CD14-positive monocyte (primary cell): ENCODE measurements around the gene ZNF683. TPM values are rescaled to one million over a fixed set of nuclear protein-coding genes. Genes with fewer than 3 reads are reported as not detected.

Experiments
- DNase-seq, 3 donors: peaks; one replicate each; pipeline ENCODE4 v3.0.0-alpha.2; 2011 to 2022
- H2AFZ ChIP-seq: 2 replicates; pipeline ENCODE4 v1.6.0; 2012; ENCODE audit warnings: mild to moderate bottlenecking, low read depth, low read length, inconsistent platforms; ENCODE audit not compliant: insufficient read depth, poor library complexity, severe bottlenecking
- H3K27ac ChIP-seq, 2 donors: 1 replicate in 1 of 2; 2 replicates in 1 of 2; pipeline ENCODE4 v1.5.1; 2012 to 2013; ENCODE audit warnings: low read length in 2 of 2, control low read depth in 1 of 2, inconsistent platforms in 1 of 2, low read depth in 1 of 2, mild to moderate bottlenecking in 1 of 2
- H3K27me3 ChIP-seq, 2 donors: one replicate each; pipeline versions ENCODE4 v1.6.0 to v1.6.1; 2011 to 2013; ENCODE audit warnings: low read length in 2 of 2; ENCODE audit not compliant: control insufficient read depth in 2 of 2, insufficient read depth in 2 of 2
- H3K36me3 ChIP-seq, 2 donors: replicated peaks in 1 of 2; 1 replicate in 1 of 2; 2 replicates in 1 of 2; pipeline versions ENCODE4 v1.5.1 to v1.6.1; 2012 to 2013; ENCODE audit warnings: low read length in 2 of 2, control low read depth in 1 of 2, inconsistent platforms in 1 of 2, mild to moderate bottlenecking in 1 of 2; ENCODE audit not compliant: insufficient read depth in 2 of 2, control insufficient read depth in 1 of 2
- H3K4me1 ChIP-seq, 2 donors: 1 replicate in 1 of 2; 2 replicates in 1 of 2; pipeline versions ENCODE4 v1.5.1 to v1.6.1; 2012 to 2013; ENCODE audit warnings: low read length in 2 of 2, control low read depth in 1 of 2, inconsistent platforms in 1 of 2, mild to moderate bottlenecking in 1 of 2, moderate library complexity in 1 of 2; ENCODE audit not compliant: insufficient read depth in 2 of 2, control insufficient read depth in 1 of 2
- H3K4me2 ChIP-seq: replicated peaks from 2 replicates; pipeline ENCODE3; 2012; ENCODE audit warnings: low read length, moderate library complexity, mild to moderate bottlenecking; ENCODE audit not compliant: poor library complexity, severe bottlenecking; ENCODE audit errors: extremely low read depth
- H3K4me3 ChIP-seq, 3 experiments: fragments of 200-600 bp in 1 of 3; sonication (generic) in 1 of 3; replicated peaks in 1 of 3; 1 replicate in 2 of 3; 2 replicates in 1 of 3; pipeline ENCODE4 v1.5.1; 2011 to 2013; ENCODE audit warnings: low read length in 3 of 3, mild to moderate bottlenecking in 3 of 3, control low read depth in 2 of 3, low read depth in 2 of 3, inconsistent platforms in 1 of 3, moderate library complexity in 1 of 3
- H3K79me2 ChIP-seq: 2 replicates; pipeline ENCODE4 v1.6.0; 2012; ENCODE audit warnings: mild to moderate bottlenecking, control low read depth, inconsistent platforms, low read length, moderate library complexity; ENCODE audit not compliant: insufficient read depth
- H3K9ac ChIP-seq: 2 replicates; pipeline ENCODE4 v1.6.0; 2017; ENCODE audit warnings: low read length, mild to moderate bottlenecking; ENCODE audit not compliant: insufficient read depth, poor library complexity, severe bottlenecking
- H3K9me3 ChIP-seq, 2 donors: replicated peaks in 1 of 2; 1 replicate in 1 of 2; 2 replicates in 1 of 2; pipeline versions ENCODE4 v1.5.1 to v1.6.1; 2012 to 2013; ENCODE audit warnings: low read length in 2 of 2, control low read depth in 1 of 2; ENCODE audit not compliant: control insufficient read depth in 1 of 2, insufficient read depth in 1 of 2
- H4K20me1 ChIP-seq: 2 replicates; pipeline ENCODE4 v1.6.0; 2012; ENCODE audit warnings: mild to moderate bottlenecking, low read length, control low read depth, moderate library complexity; ENCODE audit not compliant: insufficient read depth
- H3K27ac Mint-ChIP-seq, 7 donors: one replicate each; pipeline ENCODE4 v1.8.0; 2020; ENCODE audit warnings: mild to moderate bottlenecking in 7 of 7, mixed read lengths in 7 of 7, moderate library complexity in 6 of 7, inconsistent platforms in 2 of 7
- H3K27me3 Mint-ChIP-seq, 3 donors: one replicate each; pipeline ENCODE4 v1.8.0; 2021 to 2022; ENCODE audit warnings: low read depth in 3 of 3, mild to moderate bottlenecking in 3 of 3, mixed read lengths in 3 of 3, moderate library complexity in 3 of 3, inconsistent platforms in 1 of 3
- H3K36me3 Mint-ChIP-seq, 2 donors: one replicate each; pipeline ENCODE4 v1.8.0; 2020; ENCODE audit warnings: mixed read lengths in 2 of 2, inconsistent platforms in 1 of 2, mild to moderate bottlenecking in 1 of 2
- H3K4me1 Mint-ChIP-seq: one replicate; pipeline ENCODE4 v1.8.0; 2020; ENCODE audit warnings: mild to moderate bottlenecking, mixed read lengths
- H3K4me3 Mint-ChIP-seq, 2 donors: one replicate each; pipeline ENCODE4 v1.8.0; 2020; ENCODE audit warnings: mild to moderate bottlenecking in 2 of 2, mixed read lengths in 2 of 2, moderate library complexity in 1 of 2
- H3K9me3 Mint-ChIP-seq, 7 donors: one replicate each; pipeline ENCODE4 v1.8.0; 2020 to 2022; ENCODE audit warnings: mixed read lengths in 7 of 7, mild to moderate bottlenecking in 6 of 7, moderate library complexity in 6 of 7, inconsistent platforms in 2 of 7
- CTCF ChIP-seq: fragments of 200-600 bp; IDR thresholded peaks from one replicate; pipeline ENCODE4 v1.8.0; 2022; ENCODE audit warnings: antibody characterized with exemption, mild to moderate bottlenecking
- WGBS: methylation state at CpG from one replicate; pipeline ENCODE4 v1.1.5; 2013; ENCODE audit warnings: missing lambda C conversion rate; ENCODE audit not compliant: insufficient coverage; 5-methylcytosine and 5-hydroxymethylcytosine counted together
- intact Hi-C, 2 donors: fragments of 100-400 bp; cut with micrococcal nuclease; formaldehyde crosslinking; loops; one replicate each; pipeline versions ENCODE4 v1.15.0 to v1.15.1; 2023
- polyA plus RNA-seq, 3 donors: library from polyadenylated mRNA; depleted of rRNA in 1 of 3; unstranded in 2 of 3; stranded (reverse) in 1 of 3; fragments of 300-500 nt in 2 of 3; fragments of >200 nt in 1 of 3; fragmentation: Illumina TruSeq in 2 of 3; gene quantifications; 1 replicate in 2 of 3; 2 replicates in 1 of 3; pipeline ENCODE4 v1.2.3, GENCODE V29; 2012 to 2021

The ZNF683 gene
- polyA plus RNA-seq, 3 donors = not detected

- intact Hi-C loops = no loop called here
- H3K4me3 ChIP-seq = no peak overlapping the region
- no peak overlapping the region for H3K27ac Mint-ChIP-seq
- peaks cover 21 to 24% (median 23%) of the 10 kb centered on the region in 3 donors for H3K27me3 Mint-ChIP-seq
- no peak for TF ChIP-seq CTCF
- no peak overlapping the region for H2AFZ ChIP-seq
- no peak overlapping the region for H3K9ac ChIP-seq
- H4K20me1 ChIP-seq = no peaks in the 10 kb centered on the region
- H3K36me3 ChIP-seq = no peaks in the 10 kb centered on the region
- H3K4me1 ChIP-seq = no peaks in the 10 kb centered on the region
- WGBS = 73% methylated on average over 2 of the region's 3 CpGs
- no peak overlapping the region for H3K27ac ChIP-seq
- no peaks in the 10 kb centered on the region for H3K36me3 Mint-ChIP-seq
- H3K4me2 ChIP-seq = no peak overlapping the region
- no peaks in the 10 kb centered on the region for H3K9me3 ChIP-seq
- no peaks in the 10 kb centered on the region for H3K4me1 Mint-ChIP-seq
- H3K9me3 Mint-ChIP-seq = peaks cover 0 to 7% (median 0%) of the 10 kb centered on the region in 7 donors
- H3K27me3 ChIP-seq = peaks cover 3 to 14% of the 10 kb centered on the region in 2 donors
- DNase-seq = no peak
- no peak overlapping the region for H3K4me3 Mint-ChIP-seq
- H3K79me2 ChIP-seq = no peaks in the 10 kb centered on the region
These were observed 26.5 kb upstream of the ZNF683 start for GRCh38 chr1:26399034-26399433.

GRCh38 chr1:26395754-26396153 is 23.2 kb upstream of the ZNF683 start:
- Mint-ChIP-seq H3K4me3 (no peak overlapping the region), H3K27me3 (peaks cover 7 to 17% (median 14%) of the 10 kb centered on the region in 3 donors), H3K36me3 (no peaks in the 10 kb centered on the region), H3K27ac (no peak overlapping the region), H3K9me3 (peaks cover 0 to 7% (median 0%) of the 10 kb centered on the region in 7 donors), H3K4me1 (peaks cover 6% of the 10 kb centered on the region)
- no peak for DNase-seq
- WGBS = no CpG with 5 or more reads among the region's 8 CpGs
- intact Hi-C loops = no loop called here
- H3K4me1 ChIP-seq = no peaks in the 10 kb centered on the region
- H4K20me1 ChIP-seq = no peaks in the 10 kb centered on the region
- no peaks in the 10 kb centered on the region for H3K79me2 ChIP-seq
- H3K36me3 ChIP-seq = no peaks in the 10 kb centered on the region
- H3K27ac ChIP-seq = no peak overlapping the region
- H3K4me3 ChIP-seq = no peak overlapping the region
- no peak overlapping the region for H3K4me2 ChIP-seq
- no peak overlapping the region for H2AFZ ChIP-seq
- no peaks in the 10 kb centered on the region for H3K9me3 ChIP-seq
- TF ChIP-seq CTCF = no peak
- no peak overlapping the region for H3K9ac ChIP-seq
- no peaks in the 10 kb centered on the region for H3K27me3 ChIP-seq
